ENCODE data around the gene SSUH2. TPM values are rescaled to one million over a fixed set of nuclear protein-coding genes. Genes with fewer than 3 reads are reported as not detected.

The SSUH2 gene, protein sequence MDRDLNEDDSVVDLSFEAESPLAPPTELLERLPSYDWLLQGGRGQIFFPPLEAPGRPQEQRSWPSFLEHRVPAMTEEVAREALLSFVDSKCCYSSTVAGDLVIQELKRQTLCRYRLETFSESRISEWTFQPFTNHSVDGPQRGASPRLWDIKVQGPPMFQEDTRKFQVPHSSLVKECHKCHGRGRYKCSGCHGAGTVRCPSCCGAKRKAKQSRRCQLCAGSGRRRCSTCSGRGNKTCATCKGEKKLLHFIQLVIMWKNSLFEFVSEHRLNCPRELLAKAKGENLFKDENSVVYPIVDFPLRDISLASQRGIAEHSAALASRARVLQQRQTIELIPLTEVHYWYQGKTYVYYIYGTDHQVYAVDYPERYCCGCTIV
- total RNA-seq = 4.4 TPM

DNA sequence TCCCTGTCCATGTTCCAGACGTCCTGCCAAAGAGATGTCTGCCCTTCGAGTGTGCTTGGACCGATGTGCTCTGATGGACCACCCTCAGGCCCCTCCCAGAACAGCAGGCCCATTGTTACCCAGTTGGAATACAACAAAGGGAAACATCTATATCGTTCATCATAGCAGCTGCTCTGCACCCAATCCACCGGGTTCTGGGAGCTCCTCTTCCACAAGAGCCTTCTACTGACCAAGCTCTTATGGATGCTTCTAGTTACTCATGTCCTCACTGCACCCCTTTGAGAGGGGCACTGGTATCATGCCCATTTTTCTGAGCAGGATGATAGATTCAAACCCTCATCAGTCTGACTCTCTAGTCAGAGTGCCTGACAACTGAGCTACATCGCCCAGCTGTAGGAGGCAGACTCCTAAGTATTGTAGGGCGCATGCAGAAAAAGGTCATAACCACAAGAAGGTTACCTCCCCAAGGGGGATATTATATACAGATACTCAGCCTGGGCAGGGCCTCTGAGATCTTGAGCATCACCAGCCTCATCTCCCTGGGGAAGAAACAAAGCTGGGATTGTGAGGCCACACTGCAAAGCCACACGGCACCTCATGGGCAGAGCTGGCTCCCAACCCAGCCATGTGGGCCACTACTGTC lies at the start of gene SSUH2:
TSS of gene SSUH2 (minus strand) at position 51 of the 643 bp plus-strand sequence. CDS start at position 11, 40 bp downstream.

Other genes starting within 250 kb of the SSUH2 start
- 76.9 TPM for gene LMCD1, start 143.0 kb downstream of the SSUH2 start, total RNA-seq
- 42.2 TPM for gene CAV3, start 89.0 kb upstream of the SSUH2 start, total RNA-seq
- gene OXTR, start 124.8 kb upstream of the SSUH2 start, total RNA-seq = 1.1 TPM

All from metanephros (tissue), 1 donor.